ENCODE results near the gene PPM1M.
"Not testable (repeated sequence)": the region's sequence is repeated elsewhere in the genome, so short reads cannot be mapped to it uniquely, and the experiment has no call there.

The PPM1M gene

DNA sequence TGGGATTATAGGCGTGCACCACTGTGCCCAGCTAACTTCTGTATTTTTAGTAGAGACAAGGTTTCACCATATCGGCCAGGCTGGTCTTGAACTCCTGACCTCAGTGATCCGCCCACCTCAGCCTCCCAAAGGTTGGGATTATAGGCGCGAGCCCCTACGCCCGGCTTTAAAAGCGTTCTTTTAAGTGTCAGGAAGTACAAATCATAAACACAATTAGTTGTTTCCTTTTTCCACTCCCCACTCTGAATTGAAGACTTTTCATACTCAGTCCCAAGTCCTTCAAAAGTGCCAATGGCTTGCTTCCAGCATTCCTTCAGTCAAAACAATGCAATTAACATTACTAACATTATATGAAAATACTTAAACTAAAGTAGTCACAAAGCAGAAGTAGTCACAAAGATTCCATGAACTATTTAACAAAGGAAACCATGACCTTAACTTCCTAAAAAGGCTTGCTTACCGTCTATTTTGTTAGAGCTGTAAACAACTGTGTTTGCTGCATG is 24.7 kb downstream of the PPM1M start:
- in situ Hi-C loops (cut with MboI; ENCODE audit: low sequenced_read_pairs), result no loop called here

DNA sequence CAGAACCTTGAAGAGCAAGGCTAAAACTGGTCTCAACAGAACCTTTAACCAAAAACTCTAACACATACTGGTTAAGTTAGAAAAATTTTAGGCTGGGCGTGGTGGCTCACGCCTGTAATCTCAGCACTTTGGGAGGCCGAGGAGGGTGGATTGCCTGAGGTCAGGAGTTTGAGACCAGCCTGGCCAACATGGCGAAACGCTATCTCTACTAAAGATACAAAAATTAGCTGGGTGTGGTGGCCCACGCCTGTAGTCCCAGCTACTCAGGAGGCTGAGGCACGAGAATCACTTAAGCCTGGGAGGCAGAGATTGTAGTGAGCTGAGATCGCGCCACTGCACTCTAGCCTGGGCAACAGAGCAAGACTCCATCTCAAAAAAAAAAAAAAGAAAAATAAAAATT is 26.6 kb downstream of the PPM1M start:
- in situ Hi-C loops (cut with MboI; ENCODE audit: low sequenced_read_pairs), result not testable (repeated sequence)

DNA sequence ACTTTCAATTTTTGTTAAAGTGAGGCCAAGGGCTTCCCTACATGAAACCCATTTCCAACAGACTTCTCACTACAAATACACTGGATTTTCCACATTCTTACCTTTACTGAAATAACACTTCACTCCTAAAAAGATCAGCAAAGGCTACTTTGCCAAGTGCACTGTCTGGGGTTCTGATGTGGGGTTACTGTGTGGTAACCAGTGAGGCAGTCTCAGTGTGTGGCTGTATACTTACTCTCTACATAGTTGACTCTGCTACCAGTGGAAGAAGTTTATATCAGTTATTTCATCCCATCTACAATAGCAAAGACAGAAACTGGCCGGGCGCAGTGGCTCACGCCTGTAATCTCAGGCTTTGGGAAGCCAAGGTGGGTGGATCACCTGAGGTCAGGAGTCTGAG is 27.3 kb downstream of the PPM1M start:
- in situ Hi-C loops (cut with MboI; ENCODE audit: low sequenced_read_pairs), result no loop called here

DNA sequence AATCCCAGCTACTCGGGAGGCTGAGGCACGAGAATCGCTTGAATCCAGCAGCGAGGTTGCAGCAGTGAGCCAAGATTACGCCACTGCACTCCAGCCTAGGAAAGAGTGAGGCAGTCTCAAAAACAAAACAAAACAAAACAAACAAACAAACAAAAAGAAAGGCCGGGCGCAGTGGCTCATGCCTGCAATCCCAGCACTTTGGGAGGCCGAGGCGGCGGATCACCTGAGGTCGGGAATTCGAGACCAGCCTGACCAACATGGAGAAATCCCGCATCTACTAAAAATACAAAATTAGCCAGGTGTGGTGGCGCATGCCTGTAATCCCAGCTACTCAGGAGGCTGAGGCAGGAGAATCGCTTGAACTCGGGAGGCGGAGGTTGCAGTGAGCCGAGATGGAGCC is 29.2 kb downstream of the PPM1M start:
- in situ Hi-C loops (cut with MboI; ENCODE audit: low sequenced_read_pairs), result not testable (repeated sequence)

DNA sequence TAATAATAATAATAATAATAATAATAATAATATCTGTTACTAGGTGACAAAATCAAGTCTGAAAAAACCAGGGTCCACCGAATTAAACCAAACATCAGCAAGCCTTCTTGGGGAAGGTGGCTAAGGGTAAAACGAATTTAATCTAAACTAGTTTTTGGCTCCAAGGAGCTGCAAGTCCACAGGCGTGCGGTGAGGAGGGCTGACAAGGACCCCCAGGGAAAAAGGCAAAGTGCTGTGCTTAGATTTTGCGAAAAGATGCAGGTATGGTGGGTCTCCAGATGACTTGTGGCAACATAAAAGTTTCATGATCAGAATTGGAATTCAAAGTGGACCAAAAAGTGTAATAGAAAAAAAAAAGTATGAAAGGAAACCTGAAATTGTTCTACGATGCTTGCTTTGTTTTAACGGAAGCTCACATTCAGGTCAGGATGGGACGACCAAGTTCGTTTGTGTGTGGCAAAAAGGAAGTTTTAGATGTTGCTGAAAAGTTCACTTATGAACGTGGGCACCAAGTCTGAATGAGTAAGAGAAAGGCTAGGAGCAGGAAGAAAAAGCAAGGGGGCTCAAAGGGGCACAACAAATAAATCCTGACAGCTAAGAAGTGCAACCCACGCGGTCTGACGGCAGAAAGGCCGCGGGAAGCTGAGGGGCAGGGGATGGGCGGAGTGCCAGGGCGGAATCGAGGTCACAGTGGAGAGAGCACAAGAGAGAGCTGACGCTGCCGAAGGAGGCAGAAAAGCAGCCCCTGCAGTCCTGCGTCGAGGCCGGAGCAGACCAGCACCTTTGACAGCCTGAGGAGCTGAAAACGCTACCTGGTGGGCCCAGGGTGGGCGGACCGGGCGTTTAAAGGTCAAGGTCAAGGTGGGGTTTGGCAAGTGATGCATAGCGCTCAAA is 31.8 kb downstream of the PPM1M start:
- in situ Hi-C loops (cut with MboI; ENCODE audit: low sequenced_read_pairs), result no loop called here

DNA sequence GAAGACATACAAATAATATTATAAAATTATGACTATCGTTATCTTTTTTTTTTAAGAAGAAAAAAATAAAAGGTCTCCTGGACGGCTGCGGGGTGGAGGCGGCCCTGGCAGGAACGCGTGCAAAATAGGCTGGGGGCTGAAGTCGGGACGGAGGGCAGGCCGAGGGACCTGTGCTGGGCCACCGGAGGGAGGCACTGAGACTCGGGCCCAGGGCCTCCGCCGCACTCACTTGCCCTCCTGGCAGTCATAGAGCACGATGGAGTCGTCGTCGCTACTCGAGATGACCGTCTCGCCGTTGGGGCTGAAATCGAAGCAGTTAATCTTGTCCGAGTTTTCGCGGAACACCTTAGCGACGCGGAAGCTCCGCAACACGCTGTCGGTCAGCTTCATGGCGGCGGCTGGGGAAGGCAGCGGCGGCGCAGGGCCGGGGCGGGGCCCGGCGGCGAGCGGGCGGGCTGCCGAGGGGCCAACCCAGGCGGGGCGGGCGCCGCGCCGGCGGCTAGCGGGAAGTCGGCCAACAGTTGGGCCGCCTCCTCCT is 32.5 kb downstream of the PPM1M start:
- in situ Hi-C loops (cut with MboI; ENCODE audit: low sequenced_read_pairs), result no loop called here

DNA sequence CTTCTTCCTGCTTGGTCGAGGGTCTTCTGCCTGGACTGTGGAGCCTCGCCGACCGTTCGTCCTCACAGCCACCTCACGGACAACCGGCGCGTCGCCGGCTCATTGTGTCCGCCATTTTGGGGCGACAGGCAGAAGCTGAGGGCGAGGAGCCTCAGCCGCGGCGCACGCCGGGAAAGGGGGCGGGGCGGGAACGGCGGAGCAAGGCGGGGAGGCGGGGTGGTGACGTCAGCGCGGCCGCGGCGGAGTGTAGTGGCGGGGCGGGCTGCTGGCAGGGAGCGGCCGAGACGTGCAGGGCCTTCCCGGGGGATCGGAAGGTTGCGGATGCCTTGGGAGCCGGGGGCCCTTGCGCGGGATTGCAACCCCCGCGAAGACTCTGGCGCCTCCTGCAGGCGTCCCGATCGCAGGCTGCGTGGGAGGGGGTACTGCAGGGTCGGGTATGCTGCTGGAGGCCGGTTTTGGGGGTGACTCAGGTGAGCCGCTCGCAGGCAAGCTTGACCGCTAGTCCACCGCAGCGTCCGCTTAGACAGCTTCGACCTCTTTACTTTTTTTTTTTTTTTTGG is 33.0 kb downstream of the PPM1M start, which contains the start of gene WDR82:
Gene WDR82, minus strand, starts transcription at position 140 of the 560 bp plus-strand sequence. CDS start 288 bp downstream, outside the sequence.
- in situ Hi-C loops (cut with MboI; ENCODE audit: low sequenced_read_pairs), result no loop called here

DNA sequence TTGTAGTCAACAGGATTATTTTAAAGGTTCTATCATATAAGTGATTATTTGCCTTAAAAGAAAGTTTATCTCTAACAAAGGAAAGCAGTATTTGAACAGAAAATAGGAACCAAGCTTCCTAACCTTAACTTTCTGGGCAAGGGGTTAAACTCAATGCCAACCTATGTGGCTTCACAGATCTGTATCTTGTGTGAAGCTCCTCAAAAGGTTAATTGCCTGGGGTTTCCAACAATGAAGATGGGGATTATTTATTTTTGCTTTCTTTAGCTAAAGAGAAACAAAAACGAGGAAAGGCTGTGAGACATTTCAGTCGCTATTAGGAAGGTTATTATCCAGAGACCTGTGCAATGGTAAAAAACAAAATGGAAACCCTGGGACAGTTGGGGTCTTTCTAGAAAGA is 34.0 kb downstream of the PPM1M start:
- in situ Hi-C loops (cut with MboI; ENCODE audit: low sequenced_read_pairs), result no loop called here

DNA sequence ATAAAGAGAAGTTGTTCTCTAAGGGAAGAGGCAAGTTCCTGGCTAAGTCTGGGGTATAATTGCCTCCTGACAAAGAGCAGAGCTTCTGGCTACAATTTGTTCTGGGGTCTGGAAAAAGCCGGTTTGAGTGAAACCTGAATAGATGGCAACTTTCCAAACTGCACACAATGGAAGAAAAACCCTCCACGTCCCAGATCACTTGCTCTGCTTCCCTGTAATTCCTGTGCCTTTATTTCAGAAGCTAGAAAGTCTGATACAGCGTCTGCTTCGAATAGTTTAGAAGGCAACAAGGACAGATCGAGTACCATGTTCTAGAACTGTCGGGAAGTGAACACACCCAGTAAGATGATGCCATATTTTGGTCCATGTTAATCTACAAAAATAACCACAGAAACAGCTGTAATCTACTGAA is 34.5 kb downstream of the PPM1M start:
- in situ Hi-C loops (cut with MboI; ENCODE audit: low sequenced_read_pairs), result no loop called here

DNA sequence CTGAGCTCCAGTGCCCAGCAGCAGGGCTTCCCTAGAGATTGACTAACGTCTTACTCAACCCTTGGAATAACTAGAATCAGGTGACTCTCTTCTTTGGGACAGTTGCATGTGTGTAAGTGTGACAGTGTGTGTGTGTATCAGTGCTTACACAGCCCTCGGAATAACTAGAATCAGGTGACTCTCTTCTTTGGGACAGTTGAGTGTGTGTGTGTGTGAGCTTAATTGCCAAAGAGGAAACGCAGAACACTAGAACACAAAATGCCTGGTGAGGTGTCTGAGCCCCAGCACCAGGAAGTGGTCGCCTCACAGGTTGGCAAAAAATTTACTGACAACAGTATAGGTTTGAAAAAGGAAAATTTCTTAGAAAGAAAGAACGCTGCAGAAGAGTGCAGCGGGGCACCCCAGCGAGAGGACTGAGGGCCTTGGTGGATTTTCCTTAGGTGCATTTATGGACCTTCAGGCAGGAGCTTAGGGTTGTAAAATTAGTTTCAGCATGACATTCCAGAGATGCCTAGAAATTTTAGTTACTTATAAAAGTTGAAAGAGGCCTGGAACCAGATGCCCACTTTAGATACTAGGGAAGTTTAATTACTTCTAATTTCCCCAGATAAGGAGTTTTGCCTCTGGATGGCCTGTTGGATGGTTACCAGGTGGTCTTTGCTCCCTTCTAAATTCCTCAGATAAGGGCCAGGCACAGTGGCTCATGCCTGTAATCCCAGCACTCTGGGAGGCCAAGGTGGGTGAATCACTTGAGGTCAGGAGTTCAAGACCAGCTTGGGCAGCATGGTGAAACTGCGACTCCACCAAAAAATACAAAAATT is 36.6 kb downstream of the PPM1M start:
- in situ Hi-C loops (cut with MboI; ENCODE audit: low sequenced_read_pairs), result no loop called here

DNA sequence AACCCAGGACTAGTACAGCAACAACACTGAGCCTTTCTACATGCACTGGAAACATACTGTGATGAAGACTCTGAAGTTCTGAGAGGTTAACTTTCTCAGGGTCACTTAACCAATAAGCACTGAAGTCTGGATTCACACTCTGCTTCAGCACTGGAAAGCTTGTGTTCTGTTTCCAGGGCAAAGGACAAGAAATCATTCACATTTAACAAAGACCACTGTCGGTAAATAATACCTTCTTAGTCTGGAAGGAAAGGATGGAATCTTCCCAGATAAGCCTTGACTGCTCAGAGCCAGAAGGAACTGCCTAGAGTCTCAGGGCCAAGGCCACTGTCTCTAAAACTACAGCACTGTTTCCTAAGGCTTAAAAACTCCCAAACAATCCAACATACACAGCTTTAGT is 37.7 kb downstream of the PPM1M start:
- in situ Hi-C loops (cut with MboI; ENCODE audit: low sequenced_read_pairs), result no loop called here

DNA sequence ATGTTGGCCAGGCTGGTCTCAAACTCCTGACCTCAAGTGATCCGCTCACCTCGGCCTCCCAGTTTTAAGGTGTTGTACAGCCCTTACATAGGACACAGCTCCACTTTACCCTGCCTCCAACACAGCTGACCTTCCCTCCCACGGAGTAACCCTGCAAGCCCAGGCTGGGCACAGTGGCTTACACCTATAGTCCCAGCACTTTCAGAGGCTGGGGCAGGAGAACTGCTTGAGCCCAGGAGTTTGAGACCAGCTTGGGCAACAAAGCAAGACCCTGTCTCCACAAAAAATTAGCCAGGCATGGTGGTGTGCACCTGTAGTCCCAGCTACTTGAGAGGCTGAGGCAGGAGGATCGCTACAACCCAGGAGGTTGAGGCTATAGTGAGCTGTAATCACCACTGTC is 38.5 kb downstream of the PPM1M start:
- in situ Hi-C loops (cut with MboI; ENCODE audit: low sequenced_read_pairs), result not testable (repeated sequence)

DNA sequence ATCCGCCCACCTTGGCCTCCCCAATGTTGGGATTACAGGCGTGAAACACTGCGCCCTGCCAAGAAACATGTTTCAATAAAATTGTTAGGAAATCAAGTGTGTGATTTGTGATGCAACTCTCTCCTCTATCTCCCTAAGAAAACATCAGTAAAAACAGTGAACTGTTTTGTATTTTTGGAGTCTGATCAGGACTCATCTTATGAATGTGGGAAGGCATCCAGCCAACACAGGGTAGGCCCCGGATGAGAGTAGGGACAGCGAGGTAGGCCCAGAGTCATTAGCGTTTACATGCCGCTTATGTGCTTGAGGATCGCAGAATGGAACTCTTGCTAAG is 41.2 kb downstream of the PPM1M start:
- in situ Hi-C loops (cut with MboI; ENCODE audit: low sequenced_read_pairs), result no loop called here

DNA sequence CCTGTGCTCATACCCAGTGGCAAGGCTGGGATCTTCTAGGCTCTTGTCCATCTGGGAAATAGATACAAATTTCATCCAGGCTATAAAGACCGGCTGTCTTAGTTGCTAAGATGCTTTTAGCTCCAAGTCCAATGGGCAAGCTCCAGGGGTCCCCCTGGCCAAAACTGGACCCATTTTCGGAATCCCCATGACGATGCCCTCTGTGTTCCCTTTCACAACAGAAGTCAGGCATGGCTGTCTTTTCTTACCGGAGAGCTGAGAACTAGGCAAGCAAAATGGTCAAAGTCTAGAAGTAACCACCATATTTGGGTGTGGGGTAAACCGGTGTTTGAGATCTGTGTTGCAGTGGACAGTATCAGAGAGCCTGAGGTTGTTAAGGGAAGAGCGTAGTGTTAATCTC is 43.1 kb downstream of the PPM1M start:
- in situ Hi-C loops (cut with MboI; ENCODE audit: low sequenced_read_pairs), result no loop called here

DNA sequence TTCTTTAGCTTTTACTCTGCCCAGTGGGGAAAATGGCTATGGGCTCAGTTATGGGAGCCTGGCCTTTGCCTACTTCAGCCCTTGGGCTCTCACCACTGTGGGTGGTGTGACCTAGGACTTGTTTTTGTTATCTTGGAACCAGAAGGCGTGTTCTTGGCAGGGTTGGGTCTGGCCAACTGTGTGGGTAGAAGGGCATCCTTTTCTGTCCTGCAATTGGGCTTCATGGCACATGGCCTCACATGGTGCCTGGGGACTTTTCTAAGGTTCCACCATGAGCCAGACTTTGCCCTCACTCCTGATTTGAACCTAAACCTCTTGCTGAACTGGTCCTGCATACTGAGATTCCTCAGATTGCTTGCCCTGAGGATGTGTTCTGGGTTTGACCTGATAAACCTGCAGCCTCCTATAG is 43.8 kb downstream of the PPM1M start:
- in situ Hi-C loops (cut with MboI; ENCODE audit: low sequenced_read_pairs), result no loop called here

DNA sequence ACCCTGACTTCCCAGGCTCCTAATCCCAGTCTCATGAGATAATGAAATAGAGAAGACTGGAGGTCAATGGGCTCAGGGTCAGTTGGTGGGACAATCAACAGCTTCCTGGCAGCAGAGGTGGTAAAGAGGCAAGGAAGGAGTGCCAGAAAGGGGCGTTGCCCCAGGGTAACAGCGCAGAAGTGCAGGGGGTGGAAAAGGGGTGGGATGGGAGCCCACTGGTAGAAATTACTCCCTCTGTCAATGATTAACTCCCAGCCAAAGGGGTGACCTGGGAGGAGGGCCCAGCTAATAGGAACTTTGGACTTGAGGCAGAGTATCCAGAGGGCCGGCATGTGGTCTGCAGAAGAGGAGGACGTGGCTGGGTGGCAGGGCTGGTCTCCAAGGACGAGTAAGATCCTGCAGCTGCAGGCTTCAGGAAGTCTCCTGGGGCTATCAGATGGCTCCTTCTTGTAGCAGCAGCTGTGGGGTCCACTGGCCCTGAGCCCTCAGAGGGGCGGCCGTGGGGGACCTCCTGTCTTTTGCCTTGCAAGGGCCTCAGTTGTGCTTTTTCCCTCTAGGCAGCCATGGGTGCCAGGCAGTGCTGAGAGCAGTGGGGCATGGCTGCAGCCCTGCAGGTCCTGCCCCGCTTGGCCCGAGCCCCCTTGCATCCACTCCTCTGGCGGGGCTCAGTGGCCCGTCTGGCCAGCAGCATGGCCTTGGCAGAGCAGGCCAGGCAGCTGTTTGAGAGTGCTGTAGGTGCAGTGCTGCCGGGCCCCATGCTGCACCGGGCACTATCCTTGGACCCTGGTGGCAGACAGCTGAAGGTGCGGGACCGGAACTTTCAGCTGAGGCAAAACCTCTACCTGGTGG is 44.4 kb downstream of the PPM1M start:
- in situ Hi-C loops (cut with MboI; ENCODE audit: low sequenced_read_pairs), result no loop called here

DNA sequence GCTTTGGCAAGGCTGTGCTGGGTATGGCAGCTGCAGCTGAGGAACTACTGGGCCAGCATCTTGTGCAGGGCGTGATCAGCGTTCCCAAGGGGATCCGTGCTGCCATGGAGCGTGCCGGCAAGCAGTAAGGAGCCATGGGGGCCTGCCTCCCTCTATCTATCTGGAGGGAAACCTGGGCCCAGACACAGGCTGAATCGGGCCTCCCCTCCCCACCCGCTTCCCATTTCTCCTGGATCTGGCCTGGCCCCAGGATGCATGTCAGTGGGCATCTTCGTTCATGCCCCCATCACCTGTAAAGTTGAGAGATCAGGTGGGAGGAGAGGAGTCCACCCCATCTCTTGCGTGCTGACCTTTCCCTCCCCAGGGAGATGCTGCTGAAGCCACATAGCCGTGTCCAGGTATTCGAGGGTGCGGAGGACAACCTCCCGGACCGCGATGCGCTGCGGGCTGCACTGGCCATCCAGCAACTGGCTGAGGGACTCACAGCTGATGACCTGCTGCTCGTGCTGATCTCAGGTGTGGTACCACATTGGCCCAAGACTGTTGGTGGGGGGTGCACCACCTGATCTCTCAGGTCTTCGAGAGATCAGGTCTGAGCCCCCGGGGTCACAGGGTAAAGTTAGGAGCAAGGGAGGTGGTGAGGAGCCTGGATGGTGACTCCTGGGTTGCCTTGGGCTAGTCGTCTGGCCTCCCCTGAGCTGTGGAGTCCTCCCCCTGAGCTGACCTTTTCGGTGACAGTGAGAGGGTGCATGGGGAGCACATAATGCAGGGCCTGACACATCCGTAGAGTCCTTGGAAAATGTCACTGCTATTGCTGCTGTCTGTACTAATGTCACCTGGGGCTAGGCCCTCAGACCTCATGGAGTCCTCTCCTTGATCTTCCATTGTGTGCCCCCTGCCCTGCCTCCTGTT is 45.3 kb downstream of the PPM1M start:
- in situ Hi-C loops (cut with MboI; ENCODE audit: low sequenced_read_pairs), result no loop called here

DNA sequence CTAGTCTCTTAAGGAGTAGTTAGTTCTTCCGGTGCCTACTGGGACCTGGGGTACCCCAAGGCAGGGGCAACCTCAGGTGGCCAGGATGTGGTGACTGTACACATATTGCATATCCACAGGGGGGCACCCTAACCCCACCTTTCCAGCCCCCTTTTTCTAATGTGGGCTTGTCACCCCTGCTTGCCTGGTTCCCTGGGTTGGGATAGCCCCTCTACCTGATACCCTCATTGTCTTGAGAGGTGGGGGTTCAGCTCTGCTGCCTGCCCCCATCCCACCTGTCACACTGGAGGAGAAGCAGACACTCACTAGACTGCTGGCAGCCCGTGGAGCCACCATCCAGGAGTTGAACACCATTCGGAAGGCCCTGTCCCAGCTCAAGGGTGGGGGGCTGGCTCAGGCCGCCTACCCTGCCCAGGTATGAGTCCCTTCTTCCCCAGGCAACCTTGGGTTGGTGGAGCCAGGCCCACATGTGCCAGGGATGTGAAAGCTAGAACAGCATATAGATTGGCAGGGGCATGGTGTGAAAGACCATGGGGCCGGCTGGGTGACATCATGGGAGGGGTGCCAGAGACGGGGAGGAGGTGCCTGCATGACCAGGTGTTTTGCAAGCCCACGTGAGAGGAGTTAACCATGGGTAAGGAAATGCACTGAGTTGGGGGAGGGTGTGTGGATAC is 46.1 kb downstream of the PPM1M start:
- in situ Hi-C loops (cut with MboI; ENCODE audit: low sequenced_read_pairs), result no loop called here

Data from HL-60/S4 treated with retinoic acid at 250 ng/mL for 4 days and 3 days (cell line).